Endothelial cell of umbilical vein (primary cell): ENCODE measurements around the gene RAB3B. TPM values are rescaled to one million over a fixed set of nuclear protein-coding genes. Genes with fewer than 3 reads are reported as not detected.

ENCODE experiments used
- BruUV-seq: library from RNA; stranded (reverse); fragments of 400-500 nt; replicated peaks from 2 replicates; lab custom pipeline; 2021; lab: Mats Ljungman, UMichigan
- CTCF ChIA-PET: fragments of 300-600, 350-600 bp; sonication (Branson Sonifier 250); formaldehyde crosslinking; loops from one replicate; lab custom pipeline; 2021; ENCODE audit warnings: antibody characterized with exemption, inconsistent platforms; lab: Charles Lee
- POLR2A ChIA-PET: fragments of 300-600, 350-600 bp; sonication (Branson Sonifier 250); formaldehyde crosslinking; loops from one replicate; lab custom pipeline; 2021; ENCODE audit warnings: antibody characterized with exemption, inconsistent platforms; lab: Charles Lee
- DNase-seq: peaks from one replicate; pipeline ENCODE4 v3.0.0-alpha.2; 2011; ENCODE audit warnings: low read depth, low spot score
- FAIRE-seq: peaks from 2 replicates; lab custom pipeline; 2011; peaks lifted over from hg19 to GRCh38; lab: Jason Lieb, UNC
- H2AFZ ChIP-seq: 2 replicates; pipeline ENCODE4 v1.6.0; 2012; ENCODE audit warnings: low read depth, low read length, control low read depth, inconsistent platforms
- H3K27ac ChIP-seq: 2 replicates; pipeline ENCODE4 v1.5.1; 2011; ENCODE audit warnings: low read depth, mild to moderate bottlenecking, control low read depth, low read length, moderate library complexity; ENCODE audit not compliant: insufficient read depth
- H3K27me3 ChIP-seq, 2 experiments: 2 replicates each; pipeline versions ENCODE4 v1.6.0 to v1.6.1; 2011; ENCODE audit warnings: low read length in 2 of 2, mixed read lengths in 1 of 2; ENCODE audit not compliant: control insufficient read depth in 2 of 2, insufficient read depth in 2 of 2
- H3K36me3 ChIP-seq, 2 experiments: 2 replicates in 1 of 2; 3 replicates in 1 of 2; pipeline ENCODE4 v1.5.1; 2011; ENCODE audit warnings: low read length in 2 of 2, mild to moderate bottlenecking in 1 of 2, moderate library complexity in 1 of 2; ENCODE audit not compliant: control insufficient read depth in 2 of 2, insufficient read depth in 2 of 2; ENCODE audit errors: extremely low read depth in 1 of 2
- H3K4me1 ChIP-seq: 3 replicates; pipeline ENCODE4 v1.5.1; 2011; ENCODE audit warnings: mild to moderate bottlenecking, low read length; ENCODE audit not compliant: control insufficient read depth, insufficient read depth; ENCODE audit errors: extremely low read depth
- H3K4me2 ChIP-seq: 2 replicates; pipeline ENCODE4 v1.6.1; 2011; ENCODE audit warnings: low read length, control low read depth, mixed read lengths; ENCODE audit not compliant: insufficient read depth
- H3K4me3 ChIP-seq, 3 experiments: fragments of 200-600 bp in 1 of 3; sonication (generic), shearing (Covaris generic) in 1 of 3; replicated peaks in 1 of 3; 2 replicates each; pipeline ENCODE4 v1.5.1; 2011 to 2016; ENCODE audit warnings: control low read depth in 3 of 3, low read length in 3 of 3, mild to moderate bottlenecking in 2 of 3, inconsistent platforms in 1 of 3, low read depth in 1 of 3, moderate library complexity in 1 of 3; ENCODE audit not compliant: insufficient read depth in 1 of 3
- H3K79me2 ChIP-seq: 2 replicates; pipeline ENCODE4 v1.6.0; 2012; ENCODE audit warnings: low read length, inconsistent platforms; ENCODE audit not compliant: control insufficient read depth, insufficient read depth
- H3K9ac ChIP-seq: replicated peaks from 2 replicates; pipeline ENCODE3; 2011; ENCODE audit warnings: low read length, control low read depth; ENCODE audit not compliant: insufficient read depth; ENCODE audit errors: extremely low read depth
- H3K9me1 ChIP-seq: replicated peaks from 3 replicates; pipeline ENCODE4 v1.6.0; 2011; ENCODE audit warnings: mild to moderate bottlenecking, low read length; ENCODE audit not compliant: control insufficient read depth, insufficient read depth; ENCODE audit errors: extremely low read depth
- H3K9me3 ChIP-seq: replicated peaks from 2 replicates; pipeline ENCODE4 v1.5.1; 2012; ENCODE audit warnings: low read length, inconsistent platforms; ENCODE audit not compliant: control insufficient read depth, insufficient read depth
- H4K20me1 ChIP-seq: replicated peaks from 2 replicates; pipeline ENCODE3; 2011; ENCODE audit warnings: mild to moderate bottlenecking, low read length; ENCODE audit not compliant: control insufficient read depth, insufficient read depth; ENCODE audit errors: extremely low read depth
- CTCF ChIP-seq, 2 donors: IDR thresholded peaks; 1 replicate in 1 of 2; 2 replicates in 1 of 2; pipeline ENCODE4 v1.5.1; 2011; ENCODE audit warnings: low read length in 2 of 2, mild to moderate bottlenecking in 2 of 2, moderate library complexity in 2 of 2, control low read depth in 1 of 2, inconsistent platforms in 1 of 2, low read depth in 1 of 2; ENCODE audit not compliant: insufficient read depth in 1 of 2; ENCODE audit errors: extremely low read depth in 1 of 2
- EZH2 ChIP-seq: IDR thresholded peaks from 2 replicates; pipeline ENCODE4 v1.6.1; 2012; ENCODE audit warnings: borderline replicate concordance, low read depth, mild to moderate bottlenecking, moderate library complexity, low read length, inconsistent platforms; ENCODE audit not compliant: severe bottlenecking
- FOS ChIP-seq: IDR thresholded peaks from 2 replicates; pipeline ENCODE4 v1.6.1; 2011; ENCODE audit warnings: mild to moderate bottlenecking, low read length, moderate library complexity, borderline replicate concordance; ENCODE audit not compliant: insufficient read depth
- GATA2 ChIP-seq: IDR thresholded peaks from 2 replicates; pipeline ENCODE4 v1.7.0; 2011; ENCODE audit warnings: low read depth, mild to moderate bottlenecking, moderate library complexity, mixed read lengths, low read length; ENCODE audit not compliant: insufficient read length, insufficient read depth
- JUN ChIP-seq: IDR thresholded peaks from 2 replicates; pipeline ENCODE4 v1.6.1; 2011; ENCODE audit warnings: borderline replicate concordance, low read depth; ENCODE audit not compliant: insufficient read length, insufficient read depth
- POLR2A ChIP-seq: IDR thresholded peaks from 2 replicates; pipeline ENCODE4 v1.6.1; 2012; ENCODE audit warnings: low read depth, mild to moderate bottlenecking, control low read depth, low read length
- POLR2AphosphoS5 ChIP-seq: IDR thresholded peaks from 2 replicates; pipeline ENCODE4 v1.6.1; 2012; ENCODE audit warnings: low read depth, mild to moderate bottlenecking, control low read depth, low read length, moderate library complexity; ENCODE audit not compliant: insufficient read depth
- dilution Hi-C: fragments of 300-500 bp; cut with MboI; formaldehyde crosslinking; loops from one replicate; pipeline ENCODE4 v1.15.0; 2019; ENCODE audit warnings: low sequenced_read_pairs; ENCODE audit not compliant: extremely low pct_ligation_motif_present
- intact Hi-C: fragments of 100-400 bp; cut with micrococcal nuclease; formaldehyde crosslinking; loops from one replicate; pipeline ENCODE4 v1.10.0; 2022
- polyA plus RNA-seq, 4 experiments: library from polyadenylated mRNA; depleted of rRNA in 3 of 4; stranded (reverse) in 3 of 4; unstranded in 1 of 4; fragments of >200 nt; gene quantifications; 2 replicates each; pipeline versions ENCODE4 v1.2.1 to v1.2.3, GENCODE V29; 2011 to 2012; ENCODE audit warnings: missing spikeins in 1 of 4
- total RNA-seq: library from RNA; stranded (reverse); gene quantifications from 2 replicates; pipeline ENCODE4 v1.2.3, GENCODE V29; 2021

RAB3B gene
- total and polyA plus RNA-seq, 2 donors (not counting 3 experiments of a cell fraction or from before 2014, with no cell fraction given) = 4.1 to 10.4 TPM

GRCh38 chr1:51937112-51937511 is 53.4 kb downstream of the RAB3B start:
- DNase-seq (no peak), FAIRE-seq (no peak)
- intact Hi-C loops (no loop called here), dilution Hi-C loops (no loop called here)
- H3K79me2 ChIP-seq = no peaks in the 10 kb centered on the region
- peaks cover 2% of the 10 kb centered on the region for H3K9me3 ChIP-seq
- H3K4me2 ChIP-seq = no peak overlapping the region
- H2AFZ ChIP-seq = no peak overlapping the region
- no peaks in the 10 kb centered on the region for H3K9me1 ChIP-seq
- no peak overlapping the region for H3K27ac ChIP-seq
- ChIA-PET CTCF (no interaction called here), POLR2A (no interaction called here)
- H3K4me3 ChIP-seq = no peak overlapping the region
- H4K20me1 ChIP-seq = no peaks in the 10 kb centered on the region
- H3K27me3 ChIP-seq = no peaks in the 10 kb centered on the region
- no peak for TF ChIP-seq FOS
- TF ChIP-seq POLR2AphosphoS5 = no peak
- TF ChIP-seq POLR2A = no peak
- no peak for TF ChIP-seq GATA2
- no peak for TF ChIP-seq EZH2
- no peak for TF ChIP-seq JUN
- H3K36me3 ChIP-seq = peaks cover 0 to 4% of the 10 kb centered on the region in 2 experiments
- no TSS peak for BruUV-seq
- H3K9ac ChIP-seq = no peak overlapping the region
- no peaks in the 10 kb centered on the region for H3K4me1 ChIP-seq

DNA sequence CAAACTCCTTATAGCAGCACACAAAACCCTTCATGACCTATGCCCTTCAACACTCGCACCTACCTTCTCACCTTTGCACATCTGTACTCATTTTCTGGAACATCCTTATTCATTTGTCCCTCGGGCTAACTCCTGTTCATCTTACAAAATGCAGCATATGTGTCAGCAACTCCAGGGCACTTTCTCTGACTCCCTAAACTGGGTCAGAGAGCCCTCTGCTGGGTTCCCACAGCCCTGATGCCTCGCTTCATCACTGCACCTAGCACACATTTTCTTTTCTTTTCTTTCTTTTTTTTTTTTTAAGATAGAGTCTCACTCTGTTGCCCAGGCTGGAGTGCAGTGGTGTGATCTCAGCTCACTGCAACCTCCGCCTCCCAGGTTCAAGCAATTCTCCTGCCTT is 54.0 kb downstream of the RAB3B start:
- Histone ChIP-seq H3K9me1 (no peaks in the 10 kb centered on the region), H3K27ac (no peak overlapping the region), H2AFZ (no peak overlapping the region), H3K36me3 (peaks cover 0 to 4% of the 10 kb centered on the region in 2 experiments), H3K4me1 (no peaks in the 10 kb centered on the region), H3K27me3 (no peaks in the 10 kb centered on the region), H3K79me2 (no peaks in the 10 kb centered on the region), H3K9me3 (peaks cover 2% of the 10 kb centered on the region), H3K4me2 (no peak overlapping the region), H3K9ac (no peak overlapping the region), H4K20me1 (no peaks in the 10 kb centered on the region), H3K4me3 (no peak overlapping the region)
- POLR2A ChIA-PET = no interaction called here
- intact Hi-C loops (no loop called here), dilution Hi-C loops (no loop called here)
- BruUV-seq = no TSS peak
- FAIRE-seq = no peak
- TF ChIP-seq POLR2A (no peak), GATA2 (no peak), CTCF (IDR thresholded peaks at IDR 0.05; ENCODE audit: extremely low read depth in 1 of 2, insufficient read depth in 1 of 2, low read depth in 1 of 2, low read length in 2 of 2) (no peak)
- CTCF ChIA-PET = no interaction called here
- no peak for DNase-seq
